Measurements from ENCODE around the gene TFIP11.
"Not testable (repeated sequence)": the region's sequence is repeated elsewhere in the genome, so short reads cannot be mapped to it uniquely, and the experiment has no call there.

Gene TFIP11

DNA sequence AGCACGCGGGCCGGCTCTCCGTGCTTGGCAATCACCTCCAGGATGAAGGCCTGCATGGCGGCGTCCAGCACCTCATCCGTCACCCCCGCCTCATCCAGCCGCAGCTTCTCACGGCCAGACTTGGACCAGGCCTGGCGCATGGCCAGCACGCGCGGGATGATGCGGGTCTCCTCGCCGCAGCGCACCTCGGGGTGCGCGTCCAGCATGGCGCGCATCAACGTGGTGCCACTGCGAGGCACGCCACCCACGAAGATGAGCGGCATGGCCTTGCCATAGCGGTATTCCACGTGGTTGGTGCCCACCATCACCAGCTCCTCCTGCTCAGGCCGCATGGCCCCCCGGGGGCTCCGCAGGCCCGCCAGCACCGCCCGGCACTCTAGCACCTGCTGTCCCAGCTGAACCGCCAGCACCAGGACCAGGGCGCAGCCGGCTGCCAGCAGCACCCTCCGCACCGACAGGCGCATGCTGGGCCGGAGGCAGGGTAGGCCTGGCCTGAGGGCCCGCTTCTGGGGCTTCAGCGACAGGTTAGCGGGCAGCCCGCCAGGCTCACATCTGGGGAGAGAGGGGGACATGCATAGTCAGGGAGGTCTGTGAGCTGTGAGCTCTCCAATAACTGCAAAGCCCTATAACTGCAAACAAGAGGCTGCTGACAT lies 29.0 kb upstream of the TFIP11 start:
- DNase-seq (ENCODE audit: low read depth) = no peak

DNA sequence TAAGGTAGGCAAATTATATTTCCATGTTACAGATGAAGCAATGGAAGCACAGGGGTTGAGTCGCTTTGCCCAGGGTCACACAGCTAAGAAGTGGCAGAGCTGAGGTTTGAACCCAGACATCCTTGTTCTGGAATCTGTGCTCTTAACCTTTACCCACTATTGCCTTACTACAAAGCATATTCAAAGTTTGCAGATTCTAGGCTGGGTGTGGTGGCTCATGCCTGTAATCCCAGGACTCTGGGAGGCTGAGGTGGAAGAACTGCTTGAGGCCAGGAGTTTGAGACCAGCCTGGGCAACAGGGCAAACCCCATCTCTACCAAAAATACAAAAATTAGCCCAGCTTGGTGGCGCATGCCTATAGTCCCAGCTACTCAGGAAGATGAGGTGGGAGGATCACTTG lies 27.8 kb upstream of the TFIP11 start:
- no peak for DNase-seq (ENCODE audit: low read depth)

DNA sequence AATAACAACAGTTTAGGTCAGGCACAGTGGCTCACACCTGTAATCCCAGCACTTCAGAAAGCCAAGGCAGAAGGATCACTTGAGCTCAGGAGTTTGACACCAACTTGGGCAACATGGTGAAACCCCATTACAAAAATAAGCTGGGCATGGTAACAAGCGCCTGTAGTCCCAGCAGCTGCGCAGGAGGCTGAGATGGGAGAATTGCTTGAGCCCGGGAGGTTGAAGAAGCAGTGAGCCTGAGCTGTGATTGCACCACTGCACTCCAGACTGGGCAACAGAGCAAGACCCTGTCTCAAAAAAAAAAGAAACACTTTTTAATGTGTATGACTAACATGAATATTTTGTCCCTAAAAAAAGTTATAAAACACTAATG lies 24.5 kb upstream of the TFIP11 start:
- no peak for DNase-seq (ENCODE audit: low read depth)

DNA sequence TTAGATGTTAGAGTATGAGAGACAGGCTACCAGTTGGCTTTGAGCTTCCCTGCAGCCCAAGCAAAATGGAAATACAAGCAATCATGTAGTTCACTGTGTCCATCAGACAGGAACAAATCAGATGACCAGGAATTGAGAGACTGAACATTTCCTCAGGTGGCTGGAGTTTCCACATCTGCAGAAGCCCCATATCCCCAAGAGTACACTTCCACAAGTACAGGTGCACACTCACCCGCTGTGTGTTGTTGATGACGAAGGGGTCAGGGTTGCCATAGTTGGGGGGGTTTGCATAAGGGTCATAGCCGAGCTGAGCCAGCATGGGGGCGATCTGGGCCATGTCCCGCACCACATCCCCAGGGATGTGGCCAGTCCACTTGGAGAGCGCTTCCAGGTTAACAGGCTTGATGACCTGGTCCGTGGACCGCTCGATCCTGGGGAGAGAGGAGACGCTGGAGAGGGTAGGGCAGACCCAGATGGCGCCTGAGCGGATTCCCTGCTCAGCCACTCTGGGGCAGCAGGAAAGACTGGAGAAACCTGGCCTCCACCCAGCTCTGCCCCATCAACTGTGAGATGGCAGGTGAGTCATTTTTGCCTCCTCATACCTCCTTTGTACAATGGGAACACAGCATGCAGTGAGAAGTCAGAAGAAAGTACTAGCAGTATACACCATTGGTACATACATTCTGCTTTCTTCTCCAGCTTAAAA lies 23.9 kb upstream of the TFIP11 start:
- DNase-seq (ENCODE audit: low read depth) = no peak

DNA sequence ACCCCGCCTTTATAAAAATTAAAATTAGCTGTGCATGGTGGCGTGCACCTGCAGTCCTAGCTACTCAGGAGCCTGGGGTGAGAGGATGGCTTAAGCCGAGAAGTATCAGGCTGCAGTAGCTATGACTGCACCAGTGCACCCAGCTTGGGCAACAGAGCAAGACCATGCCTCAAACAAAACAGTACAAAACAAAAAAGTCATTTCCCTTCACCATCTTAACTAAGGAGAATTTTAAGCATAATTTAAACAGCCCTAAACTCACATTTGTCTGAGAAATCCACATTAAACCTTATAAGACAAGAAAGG lies 23.3 kb upstream of the TFIP11 start:
- no peak for DNase-seq (ENCODE audit: low read depth)

DNA sequence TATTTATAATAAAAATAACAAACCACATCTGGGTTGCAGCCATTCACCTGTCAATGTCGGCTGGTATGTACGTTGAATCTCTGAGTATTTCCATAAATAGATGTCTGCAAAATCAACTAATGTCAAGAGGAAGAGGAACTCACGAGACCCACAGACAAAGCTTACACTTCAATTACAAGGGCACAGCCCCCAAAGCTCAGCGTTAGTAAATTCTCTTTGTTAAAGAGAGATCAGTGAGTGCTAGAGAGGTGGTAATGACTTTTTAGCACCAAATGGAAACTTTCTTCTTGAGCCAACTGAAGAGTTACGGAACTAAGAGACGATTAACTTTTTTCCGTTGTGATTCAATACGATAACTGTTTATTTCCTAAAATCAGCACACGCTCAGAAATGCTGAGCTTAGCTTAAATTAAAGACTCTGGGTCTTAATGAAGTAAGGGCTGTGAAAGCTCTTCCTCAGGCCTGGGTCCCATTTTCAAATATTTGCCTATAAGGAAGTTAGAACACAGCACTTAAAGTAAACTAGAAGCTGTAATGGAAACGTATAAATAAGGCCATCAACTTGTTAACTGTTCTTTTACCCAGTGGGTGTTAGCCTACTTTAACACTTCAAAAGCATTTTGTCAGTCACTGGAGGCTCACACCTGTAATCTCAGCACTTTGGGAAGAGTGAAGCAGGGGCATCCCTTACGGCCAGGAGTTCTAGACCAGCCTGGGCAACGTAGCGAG lies 22.8 kb upstream of the TFIP11 start:
- no peak for DNase-seq (ENCODE audit: low read depth)

DNA sequence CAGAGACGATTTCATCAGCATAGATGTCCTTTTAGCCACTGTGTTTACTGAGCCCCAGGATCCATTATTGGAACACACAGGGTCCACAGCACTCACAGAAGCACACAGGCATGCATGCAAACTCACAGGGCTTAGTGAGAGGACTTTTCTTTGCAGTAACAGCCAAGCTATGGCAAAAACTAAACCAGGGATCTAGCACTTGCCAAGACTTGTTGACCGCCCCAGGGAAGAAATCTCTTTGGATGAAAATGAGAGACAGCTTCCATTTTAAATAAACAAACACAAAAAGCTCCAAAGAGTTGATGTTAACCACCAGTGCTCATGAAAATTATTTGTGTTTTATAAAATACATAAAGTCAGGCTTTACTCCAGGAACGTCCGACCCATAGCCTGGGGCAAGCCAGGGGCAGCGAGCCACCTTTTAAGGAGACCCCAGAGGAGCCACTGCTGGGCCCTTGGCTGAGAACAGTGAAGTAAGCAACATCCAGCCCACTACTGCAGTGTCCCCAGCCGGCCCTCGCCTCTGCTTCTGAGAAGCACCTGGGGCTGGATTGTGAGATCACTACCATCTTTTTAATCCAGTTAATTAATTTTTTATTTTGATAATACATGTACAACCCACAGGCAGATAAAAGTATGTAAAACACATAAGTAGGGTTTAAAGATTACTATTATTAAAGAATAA lies 22.0 kb upstream of the TFIP11 start:
- no peak for DNase-seq (ENCODE audit: low read depth)

DNA sequence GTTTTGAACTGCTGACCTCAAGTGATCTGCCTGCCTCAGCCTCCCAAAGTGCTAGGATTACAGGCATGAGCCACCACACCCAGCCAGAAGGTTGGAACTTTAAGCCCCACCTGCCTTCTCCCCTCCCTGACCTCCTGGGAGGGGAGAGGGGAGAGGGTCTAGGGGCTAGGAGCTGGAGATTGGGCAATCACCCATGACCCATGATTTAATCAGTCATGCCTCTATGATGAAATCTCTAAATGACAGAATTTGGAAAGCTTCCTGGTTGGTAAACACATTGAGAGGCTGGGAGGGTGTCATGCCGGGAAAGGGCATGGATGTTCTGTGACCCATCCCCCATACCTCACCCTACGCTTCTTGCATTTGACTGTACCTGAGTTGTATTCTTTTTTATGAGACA lies 17.1 kb upstream of the TFIP11 start:
- no peak for DNase-seq (ENCODE audit: low read depth)

DNA sequence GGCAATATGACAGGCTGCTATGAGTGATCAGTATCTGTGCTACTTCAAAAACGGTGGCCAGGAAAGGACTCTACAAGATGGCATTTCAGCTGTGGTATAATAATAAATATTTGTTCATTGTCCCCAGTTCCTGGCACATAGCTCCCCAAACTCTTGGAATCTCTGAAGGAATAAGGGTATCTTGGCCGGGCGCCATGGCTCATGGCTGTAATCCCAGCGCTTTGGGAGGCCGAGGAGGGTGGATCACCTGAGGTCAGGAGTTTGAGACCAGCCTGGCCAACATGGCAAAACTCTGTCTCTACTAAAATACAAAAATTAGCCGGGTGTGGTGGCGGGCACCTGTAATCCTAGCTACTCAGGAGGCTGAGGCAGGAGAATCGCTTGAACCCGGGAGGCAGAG lies 16.2 kb upstream of the TFIP11 start:
- not testable (repeated sequence) for DNase-seq (ENCODE audit: low read depth)

DNA sequence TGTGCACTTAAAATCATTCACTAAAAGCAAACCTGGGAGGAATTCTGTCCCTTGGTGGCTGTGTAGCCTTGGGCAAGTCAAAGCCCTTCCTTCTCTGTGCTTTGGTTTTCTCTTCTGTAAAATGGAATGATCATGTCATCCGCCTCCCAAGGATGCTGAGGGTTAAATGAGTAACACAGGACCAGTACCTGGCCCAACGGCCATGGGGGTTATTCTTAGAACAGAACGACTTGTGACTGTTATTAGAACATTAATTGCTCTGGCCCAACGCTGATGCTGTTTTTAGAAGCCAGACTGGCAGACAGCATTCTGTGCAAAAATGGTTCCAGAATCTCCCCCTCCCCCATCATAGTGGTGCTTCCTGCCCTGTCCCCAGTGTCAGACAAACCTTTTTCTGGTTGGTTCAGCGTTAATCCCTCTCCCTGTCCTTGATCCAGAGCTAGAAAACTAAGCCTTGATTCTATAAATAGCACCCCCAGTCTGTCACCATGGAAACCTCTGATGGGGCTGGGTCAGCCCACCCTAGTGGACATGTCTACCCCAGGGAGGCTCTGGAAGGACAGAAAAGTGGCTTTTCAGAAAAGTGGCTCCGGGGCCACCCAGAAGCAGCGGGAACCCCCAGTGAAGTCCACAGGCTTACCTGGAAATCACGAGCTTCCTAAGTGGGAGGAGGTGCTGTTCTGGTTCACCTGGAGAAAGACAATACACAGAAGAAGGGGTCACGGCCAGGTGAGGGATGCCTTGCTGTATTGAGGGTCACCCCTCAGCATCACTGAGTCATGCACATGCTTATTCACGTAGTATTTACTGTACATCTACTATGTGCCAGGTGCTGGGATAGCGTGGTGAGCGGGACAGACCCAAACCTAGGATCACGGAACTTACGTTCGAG lies 15.5 kb upstream of the TFIP11 start:
- DNase-seq (ENCODE audit: low read depth) = no peak

DNA sequence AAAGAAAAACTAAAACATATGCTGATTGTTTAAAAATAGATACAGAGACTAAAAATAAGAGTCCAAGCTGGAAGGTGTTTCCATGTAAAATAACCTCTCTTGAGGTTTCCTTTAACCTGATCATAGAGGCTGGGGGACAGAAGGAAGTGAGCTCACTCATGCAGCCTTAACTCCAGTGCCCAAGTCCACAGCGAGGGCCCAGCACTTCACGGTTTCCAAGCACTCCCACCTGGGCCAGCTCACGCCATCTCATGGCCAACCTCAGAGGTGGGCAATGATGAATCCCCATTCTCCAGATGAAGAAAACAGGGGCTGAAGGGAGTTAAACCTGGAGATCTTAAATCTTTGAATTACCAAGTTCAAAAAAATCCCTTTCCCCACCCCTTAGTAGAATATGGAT lies 14.9 kb upstream of the TFIP11 start:
- DNase-seq (ENCODE audit: low read depth) = no peak

DNA sequence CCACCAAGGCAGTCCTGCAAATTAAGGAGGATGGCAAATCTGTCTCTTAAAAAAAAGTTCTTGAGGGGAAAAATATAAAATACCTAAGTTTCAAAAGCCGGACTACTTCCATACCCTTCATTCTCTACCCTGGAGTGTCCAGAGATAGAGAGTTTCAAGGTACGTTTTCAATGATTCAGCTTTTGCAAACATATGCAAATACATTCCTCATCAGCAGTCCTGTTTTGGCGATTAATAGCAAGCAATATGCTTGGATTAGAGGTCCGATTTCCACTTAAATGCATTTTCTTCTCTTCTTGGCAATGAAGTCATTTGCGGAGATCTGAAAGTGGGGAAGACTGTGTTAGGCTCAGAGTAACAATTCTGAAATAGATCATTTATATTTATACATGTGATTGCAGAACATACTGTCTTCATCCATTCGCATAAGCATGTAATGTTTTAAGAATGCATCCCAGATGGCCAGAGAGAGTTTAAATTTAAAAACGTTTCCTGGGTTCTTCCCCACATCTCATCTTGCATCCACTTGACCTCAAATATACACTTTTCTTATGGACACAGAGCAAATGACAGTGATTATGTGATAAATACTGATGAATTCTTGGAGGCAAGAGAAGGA lies 13.8 kb upstream of the TFIP11 start:
- no peak for DNase-seq (ENCODE audit: low read depth)

DNA sequence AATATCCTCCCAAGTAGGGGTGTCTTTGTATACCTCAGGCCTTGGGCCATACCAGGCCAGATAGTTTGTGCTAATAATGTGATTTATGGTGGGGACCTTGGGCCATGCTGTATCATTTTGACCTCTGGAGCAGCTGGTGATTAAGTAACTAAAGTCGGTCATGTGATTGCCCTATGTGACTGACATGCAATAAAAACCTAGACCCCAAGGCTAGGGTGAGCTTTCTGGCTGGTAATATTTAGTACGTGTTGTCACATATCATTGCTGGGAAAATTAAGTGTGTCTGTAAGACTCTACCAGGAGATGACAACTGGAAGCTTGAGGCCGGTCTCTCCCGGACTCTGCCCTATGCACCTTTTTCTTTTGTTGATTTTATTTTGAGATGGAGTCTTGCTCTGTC lies 12.6 kb upstream of the TFIP11 start:
- DNase-seq (ENCODE audit: low read depth) = no peak

DNA sequence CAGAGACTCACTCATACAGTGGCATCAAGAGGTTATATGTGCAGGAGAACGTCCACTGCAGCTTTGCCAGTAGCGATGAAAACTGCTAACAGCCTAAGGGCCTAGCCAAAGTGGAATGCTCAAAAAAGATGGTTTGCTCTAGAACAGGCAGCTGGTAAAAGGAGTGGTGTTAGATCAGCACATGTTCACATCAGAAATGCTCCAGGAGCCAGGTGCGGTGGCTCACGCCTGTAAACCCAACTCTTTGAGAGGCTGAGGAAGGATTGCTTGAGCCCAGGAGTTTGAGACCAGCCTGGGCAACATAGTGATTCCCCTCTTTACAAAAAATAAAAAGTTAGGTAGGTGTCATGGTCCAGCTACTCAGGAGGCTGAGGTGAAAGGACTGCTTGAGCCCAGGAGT lies 10.3 kb upstream of the TFIP11 start:
- no peak for DNase-seq (ENCODE audit: low read depth)

DNA sequence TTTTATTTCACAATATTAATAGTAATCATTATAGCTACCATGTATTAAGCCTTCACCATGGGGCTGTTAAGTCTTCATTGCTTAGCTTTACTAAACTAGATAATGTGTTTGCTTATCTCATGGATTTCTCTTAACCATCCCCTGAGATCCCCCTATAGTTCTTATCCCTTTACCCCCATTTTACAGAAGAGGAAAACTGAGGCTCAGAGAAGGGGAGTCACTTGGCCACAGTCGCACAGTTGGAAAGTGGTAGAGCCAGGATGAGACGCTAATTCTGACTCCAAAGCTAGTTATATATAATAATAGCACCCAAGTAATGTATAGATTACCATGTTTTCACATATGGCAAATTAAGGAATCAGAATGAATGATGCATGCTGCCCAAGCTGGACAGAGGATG lies 9.7 kb upstream of the TFIP11 start:
- DNase-seq (ENCODE audit: low read depth) = no peak

DNA sequence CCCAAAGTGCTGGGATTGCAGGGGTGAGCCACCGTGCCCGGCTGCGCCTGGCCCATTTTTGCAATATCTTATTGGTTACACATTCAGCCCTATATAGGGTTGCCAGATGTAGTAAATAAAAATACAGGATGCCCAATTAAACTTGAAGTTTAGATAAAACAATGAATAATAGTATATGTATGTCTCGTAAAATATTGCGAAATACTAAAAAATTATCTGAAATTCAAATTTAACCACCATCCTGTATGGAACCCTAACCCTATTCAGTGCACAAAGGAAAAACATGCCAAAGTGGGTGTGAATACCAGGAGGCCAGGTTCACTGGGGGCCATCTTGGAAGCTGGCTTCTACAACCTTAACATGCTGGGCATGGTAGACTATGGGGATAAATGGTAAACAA lies 5.2 kb upstream of the TFIP11 start:
- DNase-seq (ENCODE audit: low read depth) = no peak

DNA sequence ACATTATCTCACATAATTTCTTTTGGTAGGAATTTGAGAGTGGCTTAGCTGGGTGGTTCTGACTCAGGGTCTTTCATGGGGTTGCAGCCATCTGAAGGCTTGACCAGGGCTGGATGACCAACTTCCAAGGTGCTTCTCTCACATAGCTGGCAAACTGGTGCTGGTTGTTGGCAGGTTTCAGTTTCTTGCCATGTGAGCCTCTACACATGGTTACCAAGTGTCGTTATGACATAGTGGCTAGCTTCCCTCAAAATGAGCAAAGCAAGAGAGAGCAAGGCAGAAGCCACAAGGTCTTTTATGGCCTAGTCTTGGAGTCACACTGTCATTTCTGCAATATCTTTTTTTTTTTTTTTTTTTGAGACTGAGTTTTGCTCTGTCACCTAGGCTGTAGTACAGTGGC lies 4.2 kb upstream of the TFIP11 start:
- DNase-seq (ENCODE audit: low read depth) = no peak

DNA sequence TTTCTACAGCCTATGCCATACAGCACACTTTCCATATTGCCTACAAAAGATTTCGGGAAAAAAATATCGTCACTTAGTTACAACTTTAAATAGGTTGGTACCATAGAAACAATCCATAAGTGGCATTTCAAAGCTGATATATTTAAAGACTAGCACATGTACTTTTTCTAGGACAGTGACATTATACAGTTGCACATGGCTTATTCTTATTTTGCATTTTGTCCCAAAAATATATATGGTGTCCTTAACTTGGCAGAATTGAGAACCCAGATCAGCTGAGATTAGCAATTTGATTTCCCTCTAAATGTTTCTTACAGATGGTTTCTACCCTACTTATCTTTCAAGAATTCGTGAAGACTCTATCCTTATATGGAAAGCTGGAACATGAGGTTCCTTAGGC lies 3.7 kb upstream of the TFIP11 start:
- DNase-seq (ENCODE audit: low read depth) = no peak

DNA sequence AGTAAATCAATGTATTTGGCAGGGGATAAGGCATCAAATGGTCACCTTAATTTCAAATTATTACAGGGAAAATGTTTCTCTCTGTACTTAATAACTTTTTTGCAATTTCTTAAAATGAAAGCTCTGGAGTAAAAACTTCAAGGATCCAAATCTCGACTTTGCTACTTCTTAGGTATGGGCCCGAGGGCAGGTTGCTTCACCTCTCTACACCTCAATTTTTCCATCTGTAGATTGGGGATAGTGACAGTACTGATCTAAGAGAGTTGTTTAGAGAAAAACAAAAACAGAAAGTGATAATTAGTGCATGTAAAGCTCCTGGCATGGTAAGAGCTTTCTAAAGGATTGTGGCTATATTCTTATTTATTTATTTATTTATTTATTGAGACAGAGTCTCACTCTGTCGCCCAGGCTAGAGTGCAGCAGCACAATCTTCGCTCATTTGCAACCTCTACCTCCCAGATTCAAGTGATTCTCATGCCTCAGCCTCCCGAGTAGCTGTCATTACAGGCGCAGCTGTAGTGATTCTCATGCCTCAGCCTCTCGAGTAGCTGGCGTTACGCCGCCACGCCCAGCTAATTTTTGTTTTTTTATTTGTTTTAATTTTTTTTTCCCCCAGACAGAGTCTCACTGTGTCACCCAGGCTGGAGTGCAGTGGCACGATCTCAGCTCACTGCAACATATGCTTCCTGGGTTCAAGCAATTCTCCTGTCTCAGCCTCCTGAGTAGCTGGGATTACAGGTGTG lies 2.3 kb upstream of the TFIP11 start:
- no peak for DNase-seq (ENCODE audit: low read depth)

DNA sequence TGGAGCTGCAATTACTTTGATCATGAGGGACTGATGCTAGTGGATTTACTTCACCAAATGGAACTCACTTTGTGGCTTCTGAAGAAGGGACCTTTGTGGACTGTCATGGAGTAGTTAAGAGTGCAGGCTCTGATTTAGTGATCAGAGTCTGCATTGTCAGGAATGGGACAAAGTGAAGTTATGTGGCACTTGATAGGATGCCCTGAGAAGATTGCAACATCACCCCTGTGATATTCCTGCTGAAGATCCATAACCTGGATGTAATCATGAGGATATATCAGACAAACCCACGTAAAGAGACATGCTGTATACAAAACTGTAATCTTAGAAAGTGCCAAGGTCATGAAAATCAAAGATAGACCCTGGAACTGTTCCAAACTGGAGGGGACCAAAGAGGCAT lies 1.6 kb upstream of the TFIP11 start:
- DNase-seq (ENCODE audit: low read depth) = no peak

DNA sequence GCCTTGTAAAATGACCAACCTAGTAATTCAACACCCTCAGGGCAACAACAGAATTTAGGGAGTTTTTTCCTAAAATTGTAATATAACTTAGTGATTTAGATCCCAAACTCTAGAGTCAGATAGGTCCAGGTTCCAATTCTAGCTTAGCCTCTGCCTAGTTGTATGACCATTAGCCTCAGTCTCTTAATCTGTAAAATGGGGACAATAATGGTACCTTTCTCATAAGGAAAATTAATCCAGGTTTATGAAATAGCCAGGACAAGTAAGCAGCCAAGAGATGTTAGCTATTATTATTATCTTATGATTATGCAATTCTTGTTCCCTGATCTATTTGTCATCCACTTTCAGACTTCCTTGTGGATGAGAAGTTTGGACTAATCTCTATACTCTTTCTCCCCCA lies 4.1 kb downstream of the TFIP11 start:
- DNase-seq (ENCODE audit: low read depth) = no peak

Data from fibroblast of the conjunctiva (primary cell).